ENCODE data around the gene PLEKHH1. TPM values are rescaled to one million over a fixed set of nuclear protein-coding genes. Genes with fewer than 3 reads are reported as not detected.

Gene PLEKHH1
- polyA plus RNA-seq, 1 donor from 2014 or later: 34.1 TPM

- no peak within 1 kb of the TSS for H2AFZ ChIP-seq (ENCODE audit: low read depth, low read length)
- H3K9ac ChIP-seq (ENCODE audit: low read length): no peak within 1 kb of the TSS
- no peak within 1 kb of the TSS for H3K4me2 ChIP-seq (ENCODE audit: low read length)
- no peak within 1 kb of the TSS for H3K4me3 ChIP-seq (ENCODE audit: low read length)
- H3K79me2 ChIP-seq (replicated peaks; ENCODE audit: insufficient read depth, low read length): no peaks in the 10 kb centered on the region
- H3K9me2 ChIP-seq (ENCODE audit: insufficient read depth, low read length): no peaks in the 10 kb centered on the region
- no peaks in the 10 kb centered on the region for H3K9me3 ChIP-seq (ENCODE audit: low read length)
- no peaks in the 10 kb centered on the region for H3K36me3 ChIP-seq (ENCODE audit: insufficient read depth, low read length)
- H3K27me3 ChIP-seq (ENCODE audit: insufficient read depth, low read depth, low read length): no peaks in the 10 kb centered on the region
- H3F3A ChIP-seq (ENCODE audit: insufficient read depth, low read length, poor library complexity, severe bottlenecking): no peaks in the 10 kb centered on the region
- TF ChIP-seq TAF1 (IDR thresholded peaks at IDR 0.05; ENCODE audit: low read depth): no peak
- TF ChIP-seq MXI1 (conservative IDR thresholded peaks at IDR 0.05; ENCODE audit: poor library complexity, severe bottlenecking): no peak
- no peak for TF ChIP-seq CTCF (IDR thresholded peaks at IDR 0.05; ENCODE audit: poor library complexity, severe bottlenecking)
- TF ChIP-seq EZH2 (IDR thresholded peaks at IDR 0.05; ENCODE audit: borderline replicate concordance, insufficient read depth, low read length, poor library complexity, severe bottlenecking): no peak
- TF ChIP-seq, protein P1, sequence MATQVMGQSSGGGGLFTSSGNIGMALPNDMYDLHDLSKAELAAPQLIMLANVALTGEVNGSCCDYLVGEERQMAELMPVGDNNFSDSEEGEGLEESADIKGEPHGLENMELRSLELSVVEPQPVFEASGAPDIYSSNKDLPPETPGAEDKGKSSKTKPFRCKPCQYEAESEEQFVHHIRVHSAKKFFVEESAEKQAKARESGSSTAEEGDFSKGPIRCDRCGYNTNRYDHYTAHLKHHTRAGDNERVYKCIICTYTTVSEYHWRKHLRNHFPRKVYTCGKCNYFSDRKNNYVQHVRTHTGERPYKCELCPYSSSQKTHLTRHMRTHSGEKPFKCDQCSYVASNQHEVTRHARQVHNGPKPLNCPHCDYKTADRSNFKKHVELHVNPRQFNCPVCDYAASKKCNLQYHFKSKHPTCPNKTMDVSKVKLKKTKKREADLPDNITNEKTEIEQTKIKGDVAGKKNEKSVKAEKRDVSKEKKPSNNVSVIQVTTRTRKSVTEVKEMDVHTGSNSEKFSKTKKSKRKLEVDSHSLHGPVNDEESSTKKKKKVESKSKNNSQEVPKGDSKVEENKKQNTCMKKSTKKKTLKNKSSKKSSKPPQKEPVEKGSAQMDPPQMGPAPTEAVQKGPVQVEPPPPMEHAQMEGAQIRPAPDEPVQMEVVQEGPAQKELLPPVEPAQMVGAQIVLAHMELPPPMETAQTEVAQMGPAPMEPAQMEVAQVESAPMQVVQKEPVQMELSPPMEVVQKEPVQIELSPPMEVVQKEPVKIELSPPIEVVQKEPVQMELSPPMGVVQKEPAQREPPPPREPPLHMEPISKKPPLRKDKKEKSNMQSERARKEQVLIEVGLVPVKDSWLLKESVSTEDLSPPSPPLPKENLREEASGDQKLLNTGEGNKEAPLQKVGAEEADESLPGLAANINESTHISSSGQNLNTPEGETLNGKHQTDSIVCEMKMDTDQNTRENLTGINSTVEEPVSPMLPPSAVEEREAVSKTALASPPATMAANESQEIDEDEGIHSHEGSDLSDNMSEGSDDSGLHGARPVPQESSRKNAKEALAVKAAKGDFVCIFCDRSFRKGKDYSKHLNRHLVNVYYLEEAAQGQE (IDR thresholded peaks at IDR 0.05; ENCODE audit: borderline replicate concordance): no peak
- TF ChIP-seq POLR2AphosphoS5 (IDR thresholded peaks at IDR 0.05): no peak
- no peak for TF ChIP-seq EP300 (conservative IDR thresholded peaks at IDR 0.05; ENCODE audit: poor library complexity, severe bottlenecking)
- no peak for TF ChIP-seq SMC3 (conservative IDR thresholded peaks at IDR 0.05; ENCODE audit: poor library complexity)
- TF ChIP-seq RAD21 (conservative IDR thresholded peaks at IDR 0.05): no peak
- H4K20me1 ChIP-seq (ENCODE audit: insufficient read depth): no peaks in the 10 kb centered on the region
- H3K27ac ChIP-seq (ENCODE audit: low read length): no peak within 1 kb of the TSS
These were observed 44.9 kb upstream of the PLEKHH1 start, which contains the start of gene TMEM229B for GRCh38 chr14:67487937-67488893. TMEM229B (minus strand) TSS chr14:67488721; CDS start chr14:67473923, 14,798 bp downstream.

- H3K36me3 ChIP-seq (ENCODE audit: insufficient read depth, low read length): no peaks in the 10 kb centered on the region
- no peak overlapping the region for H2AFZ ChIP-seq (ENCODE audit: low read depth, low read length)
- H3K27ac ChIP-seq (ENCODE audit: low read length): no peak overlapping the region
- no peaks in the 10 kb centered on the region for H3K27me3 ChIP-seq (ENCODE audit: insufficient read depth, low read depth, low read length)
- TF ChIP-seq EP300 (conservative IDR thresholded peaks at IDR 0.05; ENCODE audit: poor library complexity, severe bottlenecking) (no peak), RAD21 (conservative IDR thresholded peaks at IDR 0.05) (no peak), EZH2 (IDR thresholded peaks at IDR 0.05; ENCODE audit: borderline replicate concordance, insufficient read depth, low read length, poor library complexity, severe bottlenecking) (no peak), CTCF (IDR thresholded peaks at IDR 0.05; ENCODE audit: poor library complexity, severe bottlenecking) (no peak), SMC3 (conservative IDR thresholded peaks at IDR 0.05; ENCODE audit: poor library complexity) (no peak), MXI1 (conservative IDR thresholded peaks at IDR 0.05; ENCODE audit: poor library complexity, severe bottlenecking) (no peak), POLR2AphosphoS5 (IDR thresholded peaks at IDR 0.05) (no peak), TAF1 (IDR thresholded peaks at IDR 0.05; ENCODE audit: low read depth) (no peak)
- TF ChIP-seq, protein P1 (IDR thresholded peaks at IDR 0.05; ENCODE audit: borderline replicate concordance): no peak
- no peaks in the 10 kb centered on the region for H3K9me3 ChIP-seq (ENCODE audit: low read length)
- no peak overlapping the region for H3K4me2 ChIP-seq (ENCODE audit: low read length)
- H3K79me2 ChIP-seq (replicated peaks; ENCODE audit: insufficient read depth, low read length): no peaks in the 10 kb centered on the region
- H4K20me1 ChIP-seq (ENCODE audit: insufficient read depth): no peaks in the 10 kb centered on the region
- H3K9me2 ChIP-seq (ENCODE audit: insufficient read depth, low read length): no peaks in the 10 kb centered on the region
- H3K4me3 ChIP-seq (ENCODE audit: low read length): no peak overlapping the region
- H3F3A ChIP-seq (ENCODE audit: insufficient read depth, low read length, poor library complexity, severe bottlenecking): no peaks in the 10 kb centered on the region
- no peak overlapping the region for H3K9ac ChIP-seq (ENCODE audit: low read length)
These were observed 42.9 kb upstream of the PLEKHH1 start for GRCh38 chr14:67490196-67490595.

All from neural cell (in vitro differentiated cells).